Measurements from ENCODE around the gene AKT1S1. TPM values are rescaled to one million over a fixed set of nuclear protein-coding genes. Genes with fewer than 3 reads are reported as not detected.

The AKT1S1 gene
- total and polyA plus RNA-seq, 2 of the 13 experiments (the other 11 are each of a cell fraction or from before 2014, with no cell fraction given): 13.5 to 27.8 TPM

GRCh38 chr19:49875857-49876421 is 1.2 kb downstream of the AKT1S1 start (continued):
- TF ChIP-seq PATZ1 (CRISPR knock-in tag; IDR thresholded peaks at IDR 0.05) (peak; percentile 79), POLR2AphosphoS5 (IDR thresholded peaks at IDR 0.05; ENCODE audit: low read depth, low read length) (peak; percentile 45), KMT2B (CRISPR knock-in tag; IDR thresholded peaks at IDR 0.05) (peak; percentile 35; the same call in 1 of the 2 replicates), DR1 (CRISPR knock-in tag; IDR thresholded peaks at IDR 0.05) (no peak), GABPA (IDR thresholded peaks at IDR 0.05; ENCODE audit: low read depth, low read length) (peak; percentile 83), GABPA (CRISPR knock-in tag; IDR thresholded peaks at IDR 0.05; ENCODE audit: low read depth) (peak; percentile 90), ZNF800 (CRISPR knock-in tag; IDR thresholded peaks at IDR 0.05) (no peak), PRPF4 (IDR thresholded peaks at IDR 0.05; ENCODE audit: low read depth, low read length, poor library complexity, severe bottlenecking) (no peak), NR1H2 (CRISPR knock-in tag; IDR thresholded peaks at IDR 0.05; ENCODE audit: borderline replicate concordance, low read depth) (0 out of 2 replicates have a peak, but pooled peaks have one; percentile 36), ZNF761 (CRISPR knock-in tag; conservative IDR thresholded peaks at IDR 0.05) (0 out of 2 replicates have a peak, but pooled peaks have one; percentile 8), ARID5B (CRISPR knock-in tag; IDR thresholded peaks at IDR 0.05) (peak; percentile 1; the same call in 1 of the 2 replicates), MEF2D (CRISPR knock-in tag; IDR thresholded peaks at IDR 0.05) (0 out of 2 replicates have a peak, but pooled peaks have one; percentile 0), SMAD3 (CRISPR knock-in tag; IDR thresholded peaks at IDR 0.05) (0 out of 2 replicates have a peak, but pooled peaks have one; percentile 21), AKAP8 (CRISPR knock-in tag; IDR thresholded peaks at IDR 0.05) (no peak), TCF12 (IDR thresholded peaks at IDR 0.05) (no peak), TCF12 (CRISPR knock-in tag; IDR thresholded peaks at IDR 0.05) (0 out of 2 replicates have a peak, but pooled peaks have one; percentile 10), POLR2A (IDR thresholded peaks at IDR 0.05; ENCODE audit: insufficient read depth in 1 of 2, low read depth in 2 of 2, low read length in 2 of 2) (peak; percentile 11 to 66; a peak in 2 of 4 replicates), ZNF441 (CRISPR knock-in tag; IDR thresholded peaks at IDR 0.05; ENCODE audit: borderline replicate concordance) (0 out of 2 replicates have a peak, but pooled peaks have one; percentile 28), SP2 (CRISPR knock-in tag; IDR thresholded peaks at IDR 0.05) (peak; percentile 89), YEATS2 (CRISPR knock-in tag; IDR thresholded peaks at IDR 0.05; ENCODE audit: borderline replicate concordance) (0 out of 2 replicates have a peak, but pooled peaks have one; percentile 54), ZNF235 (CRISPR knock-in tag; IDR thresholded peaks at IDR 0.05; ENCODE audit: borderline replicate concordance) (no peak), LCORL (IDR thresholded peaks at IDR 0.05) (no peak), LCORL (CRISPR knock-in tag; IDR thresholded peaks at IDR 0.05) (0 out of 2 replicates have a peak, but pooled peaks have one; percentile 27), ZNF253 (CRISPR knock-in tag; IDR thresholded peaks at IDR 0.05; ENCODE audit: borderline replicate concordance) (0 out of 2 replicates have a peak, but pooled peaks have one; percentile 15), GATA4 (IDR thresholded peaks at IDR 0.05; ENCODE audit: borderline replicate concordance, low read depth) (peak; percentile 24; the same call in 1 of the 2 replicates)
